NCI-H226 (cell line): ENCODE results near the gene PIP4K2C.
A peak's percentile ranks its signal among the peaks of the same experiment; 100 is the strongest.
"Not testable (repeated sequence)": the region's sequence is repeated elsewhere in the genome, so short reads cannot be mapped to it uniquely, and the experiment has no call there.

Source experiments
- DNase-seq: peaks from one replicate; pipeline ENCODE4 v3.0.0-alpha.2; 2015

Gene PIP4K2C

GRCh38 chr12:57641699-57642442 lies 50.9 kb downstream of the PIP4K2C start:
- no peak for DNase-seq

DNA sequence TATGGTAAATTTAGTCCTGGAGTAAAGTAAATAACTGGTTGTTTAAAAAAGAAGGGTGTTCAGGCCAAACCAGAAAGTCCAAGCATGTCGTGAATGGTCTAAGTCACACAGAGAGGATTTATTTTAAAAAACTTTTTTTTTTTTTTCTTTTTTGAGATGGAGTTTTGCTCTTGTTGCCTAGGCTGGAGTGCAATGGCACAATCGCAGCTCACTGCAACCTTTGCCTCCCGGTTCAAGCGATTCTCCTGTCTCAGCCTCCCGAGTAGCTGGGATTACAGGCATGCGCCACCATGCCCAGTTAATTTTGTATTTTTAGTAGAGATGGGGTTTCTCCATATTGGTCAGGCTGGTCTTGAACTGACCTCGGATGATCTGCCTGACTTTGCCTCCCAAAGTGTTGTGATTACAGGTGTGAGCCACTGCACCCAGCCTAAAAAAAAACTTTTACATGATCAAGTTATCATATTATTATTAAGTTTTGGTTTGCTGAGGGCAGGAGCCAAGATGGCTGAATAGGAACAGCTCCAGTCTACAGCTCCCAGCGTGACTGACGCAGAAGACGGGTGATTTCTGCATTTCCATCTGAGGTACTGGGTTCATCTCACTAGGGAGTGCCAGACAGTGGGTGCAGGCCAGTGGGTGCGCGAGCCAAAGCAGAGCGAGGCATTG lies 55.1 kb downstream of the PIP4K2C start:
- peak; percentile 53 for DNase-seq

DNA sequence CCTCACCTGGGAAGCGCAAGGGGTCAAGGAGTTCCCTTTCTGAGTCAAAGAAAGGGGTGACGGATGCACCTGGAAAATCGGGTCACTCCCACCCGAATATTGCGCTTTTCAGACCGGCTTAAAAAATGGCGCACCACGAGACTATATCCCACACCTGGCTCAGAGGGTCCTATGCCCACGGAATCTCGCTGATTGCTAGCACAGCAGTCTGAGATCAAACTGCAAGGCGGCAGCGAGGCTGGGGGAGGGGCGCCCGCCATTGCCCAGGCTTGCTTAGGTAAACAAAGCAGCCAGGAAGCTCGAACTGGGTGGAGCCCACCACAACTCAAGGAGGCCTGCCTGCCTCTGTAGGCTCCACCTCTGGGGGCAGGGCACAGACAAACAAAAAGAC lies 55.7 kb downstream of the PIP4K2C start:
- DNase-seq = not testable (repeated sequence)
